HepG2 (cell line): ENCODE measurements around the gene FAM234B. TPM values are rescaled to one million over a fixed set of nuclear protein-coding genes. Genes with fewer than 3 reads are reported as not detected.

Experiments
- ATAC-seq: fragments of 200-7000 bp; cut with Tn5 transposase; 3 replicates; pipeline ENCODE4 v1.9.1; 2020; ENCODE audit warnings: mild to moderate bottlenecking, moderate library complexity
- BruUV-seq: library from RNA; stranded (reverse); fragments of 400-500 nt; replicated peaks from 2 replicates; lab custom pipeline; 2021; lab: Mats Ljungman, UMichigan
- CTCF ChIA-PET: fragments of 300-600 bp; formaldehyde crosslinking; extraction: SDS; loops from one replicate; lab custom pipeline; 2021; ENCODE audit warnings: low total read pairs, inconsistent platforms, low intra/inter-chr PET ratio; lab: Yijun Ruan, JAX
- POLR2A ChIA-PET: fragments of 350-600 bp; sonication (Branson Sonifier 250); formaldehyde crosslinking; loops from one replicate; lab custom pipeline; 2020; ENCODE audit warnings: antibody characterized with exemption, inconsistent platforms; lab: Yijun Ruan, JAX
- DNase-seq: peaks from one replicate; pipeline ENCODE4 v3.0.0-alpha.2; 2015; ENCODE audit warnings: low spot score
- FAIRE-seq: peaks from 3 replicates; lab custom pipeline; 2011; peaks lifted over from hg19 to GRCh38; lab: Jason Lieb, UNC
- H2AFZ ChIP-seq: one replicate; pipeline ENCODE4 v1.6.1; 2011; ENCODE audit warnings: low read length, inconsistent platforms
- H3K27ac ChIP-seq: fragments of 300-600 bp; 3 replicates; pipeline ENCODE4 v1.8.0; 2011; ENCODE audit warnings: mixed run types, mild to moderate bottlenecking, mixed read lengths, low read length, inconsistent platforms; ENCODE audit not compliant: insufficient read depth; ENCODE audit errors: extremely low read length
- H3K27me3 ChIP-seq, 2 experiments: fragments of 200-600 bp in 1 of 2; 2 replicates in 1 of 2; 3 replicates in 1 of 2; pipeline versions ENCODE4 v1.6.0 to v1.8.0; 2011; ENCODE audit warnings: low read length in 2 of 2, mild to moderate bottlenecking in 2 of 2, moderate library complexity in 2 of 2, inconsistent platforms in 1 of 2; ENCODE audit not compliant: insufficient read depth in 2 of 2, control insufficient read depth in 1 of 2
- H3K36me3 ChIP-seq, 2 experiments: fragments of 200-600 bp in 1 of 2; replicated peaks in 1 of 2; 2 replicates in 1 of 2; 3 replicates in 1 of 2; pipeline versions ENCODE4 v1.5.1 to v1.8.0; 2011; ENCODE audit warnings: low read length in 2 of 2, inconsistent platforms in 1 of 2; ENCODE audit not compliant: insufficient read depth in 2 of 2, control insufficient read depth in 1 of 2
- H3K4me1 ChIP-seq: 2 replicates; pipeline ENCODE4 v1.5.1; 2012; ENCODE audit warnings: low read length, inconsistent platforms; ENCODE audit not compliant: insufficient read depth
- H3K4me2 ChIP-seq: 2 replicates; pipeline ENCODE4 v1.6.0; 2011; ENCODE audit warnings: low read depth, low read length, inconsistent platforms
- H3K4me3 ChIP-seq, 3 experiments: fragments of 200-600 bp in 1 of 3; sonication (generic), shearing (Covaris generic) in 1 of 3; replicated peaks in 1 of 3; 2 replicates each; pipeline ENCODE4 v1.5.1; 2011 to 2016; ENCODE audit warnings: low read length in 3 of 3, inconsistent platforms in 2 of 3, low read depth in 2 of 3, mild to moderate bottlenecking in 2 of 3, control low read depth in 1 of 3, mixed read lengths in 1 of 3; ENCODE audit not compliant: insufficient read depth in 1 of 3
- H3K79me2 ChIP-seq: one replicate; pipeline ENCODE4 v1.6.1; 2011; ENCODE audit warnings: low read length, inconsistent platforms; ENCODE audit not compliant: insufficient read depth
- H3K9ac ChIP-seq: 2 replicates; pipeline ENCODE4 v1.6.0; 2011; ENCODE audit warnings: mild to moderate bottlenecking, low read depth, low read length, inconsistent platforms; ENCODE audit not compliant: insufficient read depth
- H3K9me3 ChIP-seq: 2 replicates; pipeline ENCODE4 v1.5.1; 2012; ENCODE audit warnings: mild to moderate bottlenecking, low read length
- H4K20me1 ChIP-seq: 2 replicates; pipeline ENCODE4 v1.6.0; 2011; ENCODE audit warnings: inconsistent platforms, mild to moderate bottlenecking, low read length, moderate library complexity; ENCODE audit not compliant: insufficient read depth
- AGO1 ChIP-seq: fragments of 200-400 bp; formaldehyde crosslinking; IDR thresholded peaks from 2 replicates; pipeline ENCODE4 v1.6.1; 2017; ENCODE audit warnings: mild to moderate bottlenecking, low read depth, low read length, moderate library complexity; ENCODE audit not compliant: poor library complexity, severe bottlenecking
- ARNTL ChIP-seq: sonication (generic); formaldehyde crosslinking; IDR thresholded peaks from 2 replicates; pipeline ENCODE4 v1.4.0; 2020; ENCODE audit warnings: mild to moderate bottlenecking, missing genetic modification reagents
- ATAD3A ChIP-seq: sonication (generic); formaldehyde crosslinking; IDR thresholded peaks from 2 replicates; pipeline ENCODE4 v1.4.0; 2020; ENCODE audit warnings: missing genetic modification reagents
- FOXO1 ChIP-seq: sonication (generic); formaldehyde crosslinking; IDR thresholded peaks from 2 replicates; pipeline ENCODE4 v1.4.0; 2020; ENCODE audit warnings: missing genetic modification reagents
- GTF3A ChIP-seq: sonication (generic); formaldehyde crosslinking; conservative IDR thresholded peaks from 2 replicates; pipeline ENCODE4 v1.4.0; 2020; ENCODE audit warnings: mild to moderate bottlenecking, missing genetic modification reagents
- JUND ChIP-seq: sonication (generic); formaldehyde crosslinking; IDR thresholded peaks from 2 replicates; pipeline ENCODE4 v1.8.0; 2022; ENCODE audit warnings: mild to moderate bottlenecking, missing genetic modification reagents
- MBNL3 ChIP-seq: fragments of 250-450 bp; sonication (Bioruptor Pico); conservative IDR thresholded peaks from 2 replicates; pipeline ENCODE4 v1.8.0; 2022; ENCODE audit warnings: mild to moderate bottlenecking, inconsistent platforms
- NFIC ChIP-seq: IDR thresholded peaks from 2 replicates; pipeline ENCODE4 v1.6.1; 2012; ENCODE audit warnings: mild to moderate bottlenecking, low read length, inconsistent platforms
- PHF21A ChIP-seq: sonication (generic); formaldehyde crosslinking; IDR thresholded peaks from 2 replicates; pipeline ENCODE4 v1.5.0; 2020; ENCODE audit warnings: mild to moderate bottlenecking, missing genetic modification reagents
- SMARCE1 ChIP-seq: fragments of 450-650 bp; IDR thresholded peaks from 2 replicates; pipeline ENCODE4 v1.6.1; 2017; ENCODE audit warnings: borderline replicate concordance
- ZFP41 ChIP-seq: sonication (generic); formaldehyde crosslinking; IDR thresholded peaks from 2 replicates; pipeline ENCODE4 v1.4.0; 2020; ENCODE audit warnings: mild to moderate bottlenecking, missing genetic modification reagents, borderline replicate concordance
- ZNF317 ChIP-seq: sonication (generic); formaldehyde crosslinking; IDR thresholded peaks from 2 replicates; pipeline ENCODE4 v1.5.0; 2020; ENCODE audit warnings: mild to moderate bottlenecking, missing genetic modification reagents
- ZNF337 ChIP-seq: sonication (generic); formaldehyde crosslinking; IDR thresholded peaks from 2 replicates; pipeline ENCODE4 v1.5.1; 2020; ENCODE audit warnings: missing genetic modification reagents, low read depth, mild to moderate bottlenecking, borderline replicate concordance
- ZSCAN30 ChIP-seq: sonication (generic); formaldehyde crosslinking; IDR thresholded peaks from 2 replicates; pipeline ENCODE4 v1.5.0; 2020; ENCODE audit warnings: mild to moderate bottlenecking, missing genetic modification reagents
- ZZZ3 ChIP-seq: sonication (generic); formaldehyde crosslinking; IDR thresholded peaks from 2 replicates; pipeline ENCODE4 v1.4.0; 2020; ENCODE audit warnings: missing genetic modification reagents, mild to moderate bottlenecking, borderline replicate concordance
- in situ Hi-C: cut with HindIII; loops from 2 replicates; pipeline ENCODE4 v1.10.0; 2017; ENCODE audit warnings: low pct_unique_long_range_greater_than_20kb; ENCODE audit not compliant: extremely low pct_ligation_motif_present
- intact Hi-C: fragments of 100-400 bp; cut with micrococcal nuclease; formaldehyde crosslinking; loops from one replicate; pipeline ENCODE4 v1.10.0; 2022; ENCODE audit not compliant: unreplicated experiment
- polyA plus RNA-seq, 8 experiments: library from polyadenylated mRNA; depleted of rRNA in 3 of 8; stranded (reverse) in 7 of 8; unstranded in 1 of 8; fragments of >200 nt; fragmentation: Illumina TruSeq in 4 of 8; extraction: Trizol in 4 of 8; gene quantifications; 2 replicates each; pipeline versions ENCODE4 v1.2.1 to v1.2.3, GENCODE V29; 2011 to 2016; ENCODE audit warnings: low read depth in 4 of 8, missing spikeins in 1 of 8, mixed read lengths in 1 of 8; ENCODE audit not compliant: insufficient read depth in 1 of 8
- total RNA-seq, 5 experiments: library from RNA; depleted of rRNA; stranded (reverse); fragments of >200 nt; fragmentation: Illumina TruSeq; extraction: Trizol; gene quantifications; 2 replicates each; pipeline ENCODE4 v1.2.3, GENCODE V29; 2016; ENCODE audit warnings: low read depth in 1 of 5
- TF ChIP-seq, protein P1 (sequence below): sonication (generic); formaldehyde crosslinking; IDR thresholded peaks from 2 replicates; pipeline ENCODE4 v1.4.0; 2020; ENCODE audit warnings: missing genetic modification reagents, borderline replicate concordance

FAM234B gene
- total and polyA plus RNA-seq, 2 of the 13 experiments (the other 11 are each of a cell fraction or from before 2014, with no cell fraction given), result 7.8 to 13.8 TPM

DNA sequence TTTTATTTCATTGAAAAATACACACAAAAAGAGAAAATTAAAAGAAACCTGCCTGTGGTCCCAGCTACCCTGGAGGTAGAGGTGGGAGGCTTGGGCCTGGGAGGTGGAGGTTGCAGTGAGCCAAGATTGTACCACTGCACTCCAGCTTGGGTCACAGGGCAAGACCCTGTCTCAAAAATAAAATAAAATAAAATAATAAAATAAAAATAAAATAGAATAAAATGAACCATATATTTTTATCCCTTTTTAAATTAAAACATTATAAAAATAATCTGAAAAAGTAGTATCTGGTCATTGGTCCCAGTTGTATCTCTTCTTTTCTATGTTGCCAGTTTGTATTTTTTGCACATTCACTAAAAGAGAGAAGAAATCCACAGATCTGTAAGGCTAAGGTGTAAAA is 16.7 kb upstream of the FAM234B start:
- H3K9me3 ChIP-seq, result no peaks in the 10 kb centered on the region
- no TSS peak for BruUV-seq
- no peak overlapping the region for H3K27ac ChIP-seq
- no peaks in the 10 kb centered on the region for H3K36me3 ChIP-seq
- H3K4me2 ChIP-seq, result no peak overlapping the region
- intact Hi-C loops (no loop called here), in situ Hi-C loops (no loop called here)
- ChIA-PET POLR2A (no interaction called here), CTCF (no interaction called here)
- no peak for FAIRE-seq
- no peak overlapping the region for H3K4me3 ChIP-seq
- DNase-seq, result no peak
- H2AFZ ChIP-seq, result no peak overlapping the region
- no peaks in the 10 kb centered on the region for H4K20me1 ChIP-seq
- H3K27me3 ChIP-seq, result no peaks in the 10 kb centered on the region
- no peak overlapping the region for H3K9ac ChIP-seq
- TF ChIP-seq ATAD3A (CRISPR knock-in tag) (no peak), FOXO1 (CRISPR knock-in tag) (no peak), ARNTL (CRISPR knock-in tag) (no peak), GTF3A (no peak), MBNL3 (CRISPR knock-in tag) (no peak), PHF21A (CRISPR knock-in tag) (no peak), ZZZ3 (CRISPR knock-in tag) (no peak), ZFP41 (CRISPR knock-in tag) (no peak), SMARCE1 (no peak), ZSCAN30 (CRISPR knock-in tag) (no peak), ZNF337 (CRISPR knock-in tag) (no peak), JUND (CRISPR knock-in tag) (no peak), ZNF317 (CRISPR knock-in tag) (no peak), NFIC (no peak), AGO1 (no peak)
- TF ChIP-seq, protein P1, sequence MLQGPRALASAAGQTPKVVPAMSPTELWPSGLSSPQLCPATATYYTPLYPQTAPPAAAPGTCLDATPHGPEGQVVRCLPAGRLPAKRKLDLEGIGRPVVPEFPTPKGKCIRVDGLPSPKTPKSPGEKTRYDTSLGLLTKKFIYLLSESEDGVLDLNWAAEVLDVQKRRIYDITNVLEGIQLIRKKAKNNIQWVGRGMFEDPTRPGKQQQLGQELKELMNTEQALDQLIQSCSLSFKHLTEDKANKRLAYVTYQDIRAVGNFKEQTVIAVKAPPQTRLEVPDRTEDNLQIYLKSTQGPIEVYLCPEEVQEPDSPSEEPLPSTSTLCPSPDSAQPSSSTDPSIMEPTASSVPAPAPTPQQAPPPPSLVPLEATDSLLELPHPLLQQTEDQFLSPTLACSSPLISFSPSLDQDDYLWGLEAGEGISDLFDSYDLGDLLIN (CRISPR knock-in tag), result no peak
- TF ChIP-seq, all 625 proteins: peak for 0
- Histone ChIP-seq H3K79me2 (no peaks in the 10 kb centered on the region), H3K4me1 (no peaks in the 10 kb centered on the region)
- no peak for ATAC-seq
